GM10847 (cell line): Measurements from ENCODE around the gene ZDHHC15.

Experiments
- POLR2A ChIP-seq: IDR thresholded peaks from 2 replicates; pipeline ENCODE4 v1.6.1; 2011; ENCODE audit not compliant: insufficient read length; ENCODE audit errors: extremely low read depth

Gene ZDHHC15, protein sequence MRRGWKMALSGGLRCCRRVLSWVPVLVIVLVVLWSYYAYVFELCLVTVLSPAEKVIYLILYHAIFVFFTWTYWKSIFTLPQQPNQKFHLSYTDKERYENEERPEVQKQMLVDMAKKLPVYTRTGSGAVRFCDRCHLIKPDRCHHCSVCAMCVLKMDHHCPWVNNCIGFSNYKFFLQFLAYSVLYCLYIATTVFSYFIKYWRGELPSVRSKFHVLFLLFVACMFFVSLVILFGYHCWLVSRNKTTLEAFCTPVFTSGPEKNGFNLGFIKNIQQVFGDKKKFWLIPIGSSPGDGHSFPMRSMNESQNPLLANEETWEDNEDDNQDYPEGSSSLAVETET

DNA sequence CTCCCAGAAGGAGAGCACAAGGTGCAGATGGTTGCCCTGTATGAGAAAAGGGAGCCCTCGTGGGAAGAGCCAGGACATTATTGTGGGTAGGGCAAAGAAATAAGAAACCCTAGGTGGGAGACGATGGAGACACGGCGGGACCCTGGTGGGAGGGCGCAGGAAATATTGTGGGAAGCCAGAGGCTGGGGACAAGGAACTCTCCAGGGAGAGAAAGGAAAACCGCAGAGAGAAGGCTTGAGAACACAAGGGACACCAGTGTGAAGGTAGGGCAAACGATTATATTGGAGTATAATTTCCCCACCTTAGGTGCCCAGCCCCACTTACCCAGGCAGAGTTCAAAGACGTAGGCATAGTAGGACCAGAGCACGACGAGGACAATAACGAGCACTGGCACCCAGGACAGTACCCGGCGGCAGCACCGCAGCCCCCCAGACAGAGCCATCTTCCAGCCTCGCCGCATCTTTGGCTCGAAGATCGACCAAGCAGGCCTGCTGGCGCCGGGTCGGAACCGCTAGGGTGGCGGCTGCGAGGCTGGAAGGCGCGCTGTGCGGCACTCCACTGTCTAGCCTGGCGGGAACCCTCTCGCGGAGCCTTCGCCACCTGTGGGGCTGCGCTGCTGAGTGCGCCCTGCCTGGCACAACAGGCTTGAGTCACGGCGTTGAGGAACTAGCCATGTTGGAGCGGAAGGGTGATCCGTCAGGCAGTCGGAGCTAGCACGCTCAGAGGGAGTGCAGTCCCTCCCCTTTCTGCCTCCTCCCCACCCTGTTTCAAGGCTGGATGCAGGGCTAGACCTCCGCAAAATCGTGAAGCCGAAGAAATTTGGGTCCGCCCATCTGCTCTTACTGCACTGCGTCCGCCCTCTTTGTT, at the start of gene ZDHHC15:
TSS of gene ZDHHC15 (minus strand) at position 473 of the 867 bp plus-strand sequence. CDS start at position 460, 13 bp downstream.
- TF ChIP-seq POLR2A = no peak

DNA sequence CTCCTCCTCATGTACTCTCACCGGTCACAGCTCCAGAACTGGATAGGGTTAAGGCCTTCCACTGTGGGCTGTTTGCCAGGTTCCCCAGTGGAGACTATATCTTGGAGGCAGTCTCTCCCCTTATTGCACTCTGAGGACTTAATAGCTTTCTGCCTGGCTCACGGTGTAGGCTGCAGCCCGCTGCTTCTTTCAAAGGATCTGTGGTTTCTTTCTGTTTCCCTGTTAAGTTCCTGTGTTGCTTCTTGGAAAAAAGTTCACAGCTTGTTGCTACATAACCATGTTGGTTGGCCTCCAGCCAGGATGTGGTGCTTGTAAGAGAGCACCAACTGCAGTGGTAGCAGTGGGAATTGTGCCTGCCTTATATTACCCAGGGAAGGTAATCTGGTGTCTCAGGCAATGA, 24.9 kb upstream of the ZDHHC15 start:
- TF ChIP-seq POLR2A = no peak

DNA sequence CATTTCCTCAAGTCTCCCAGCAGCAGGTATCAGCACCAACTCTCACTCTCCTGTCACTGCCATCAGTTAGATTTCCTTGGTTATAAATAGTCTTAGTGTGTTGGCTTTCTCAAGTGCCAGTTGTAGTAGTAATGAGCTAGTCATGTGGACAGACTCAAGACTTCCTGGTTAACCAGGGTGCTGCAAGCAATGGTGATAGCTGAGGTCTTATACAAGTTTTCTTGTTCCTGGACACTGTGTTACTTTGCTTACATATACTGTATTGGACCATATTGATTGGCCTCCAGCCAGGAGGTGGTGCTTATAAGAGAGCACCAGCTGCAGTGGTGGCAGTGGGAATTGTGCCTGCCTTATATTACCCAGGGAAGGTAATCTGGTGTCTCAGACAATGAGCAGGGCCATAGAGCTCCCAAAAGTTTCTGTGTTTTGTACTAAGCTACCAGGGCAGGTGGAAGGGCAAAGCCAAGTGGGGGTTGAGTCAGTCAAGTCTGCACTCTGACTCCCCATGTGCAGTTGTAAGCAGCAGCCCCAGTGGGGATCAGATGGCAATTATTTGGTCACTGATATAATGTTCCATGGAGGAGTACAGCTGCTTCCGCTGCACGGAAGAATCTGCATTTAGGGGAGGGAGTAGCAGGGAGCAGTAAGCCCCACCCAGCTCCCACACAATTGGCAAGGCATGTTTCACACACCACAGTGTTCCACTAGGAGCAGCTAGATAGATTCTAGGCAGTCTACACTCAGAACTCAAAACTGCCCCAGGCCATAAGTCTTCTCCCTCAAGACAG, 24.1 kb upstream of the ZDHHC15 start:
- TF ChIP-seq POLR2A = no peak

DNA sequence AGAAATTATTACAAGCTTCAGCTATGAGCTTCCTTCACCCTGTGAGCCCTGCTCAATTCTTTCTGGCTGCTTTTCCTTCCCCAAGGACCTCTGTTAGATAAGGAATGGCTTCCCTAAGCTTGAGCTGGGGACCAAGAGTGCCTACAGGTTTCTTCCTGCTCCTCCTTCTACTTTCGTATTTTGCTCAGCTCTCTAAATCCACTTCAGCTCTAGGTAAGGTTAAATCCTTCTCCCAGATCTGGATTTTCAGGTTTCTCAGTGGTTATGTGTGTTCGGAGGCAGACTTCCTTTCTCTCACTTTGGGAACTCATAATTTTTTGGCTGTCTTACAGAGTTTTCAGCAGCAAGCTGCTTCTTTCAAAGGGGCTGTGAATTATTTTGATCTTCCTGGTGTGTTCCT, 21.9 kb upstream of the ZDHHC15 start:
- TF ChIP-seq POLR2A = no peak

DNA sequence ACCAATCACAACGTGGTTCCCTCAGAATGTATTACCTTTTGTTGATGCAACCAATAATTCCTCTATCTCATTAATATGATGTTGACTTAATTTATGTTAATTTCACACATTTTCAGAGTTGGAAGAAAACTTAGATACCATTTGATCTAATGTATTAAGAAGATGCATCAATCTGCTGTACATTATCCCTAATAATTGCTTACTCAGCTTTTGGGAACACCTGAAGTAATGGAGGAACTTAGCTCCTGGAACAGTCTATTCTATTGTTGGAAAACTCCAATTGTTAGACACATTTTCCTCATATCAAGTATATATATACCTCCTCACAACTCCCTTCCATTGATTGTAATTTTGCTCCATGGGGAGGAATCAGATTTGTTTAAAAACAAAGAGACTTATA, 38.9 kb downstream of the ZDHHC15 start:
- no peak for TF ChIP-seq POLR2A

DNA sequence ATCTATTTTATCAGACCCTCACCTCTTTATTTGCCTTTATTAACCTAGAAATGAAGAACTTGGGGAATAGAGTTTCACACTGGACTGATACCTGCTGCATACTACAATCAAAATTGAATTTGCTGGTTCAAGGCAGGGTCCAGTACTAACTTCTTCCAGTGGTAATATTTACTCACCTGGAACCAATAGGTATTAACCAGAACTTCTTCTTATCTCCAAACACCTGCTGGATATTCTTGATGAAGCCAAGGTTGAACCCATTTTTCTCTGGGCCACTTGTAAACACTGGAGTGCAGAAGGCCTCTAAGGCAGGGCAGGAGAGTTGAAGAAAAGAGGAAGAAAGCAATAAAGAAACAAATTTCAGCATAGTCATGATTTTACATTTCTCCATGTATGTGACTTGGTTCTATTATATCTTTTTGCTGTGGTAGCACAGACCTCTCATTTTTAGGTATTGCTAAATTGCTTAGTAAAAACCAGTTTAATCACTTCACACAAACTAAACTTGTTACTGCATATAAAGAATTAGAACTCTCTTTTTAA, 101.1 kb downstream of the ZDHHC15 start:
- TF ChIP-seq POLR2A = no peak

DNA sequence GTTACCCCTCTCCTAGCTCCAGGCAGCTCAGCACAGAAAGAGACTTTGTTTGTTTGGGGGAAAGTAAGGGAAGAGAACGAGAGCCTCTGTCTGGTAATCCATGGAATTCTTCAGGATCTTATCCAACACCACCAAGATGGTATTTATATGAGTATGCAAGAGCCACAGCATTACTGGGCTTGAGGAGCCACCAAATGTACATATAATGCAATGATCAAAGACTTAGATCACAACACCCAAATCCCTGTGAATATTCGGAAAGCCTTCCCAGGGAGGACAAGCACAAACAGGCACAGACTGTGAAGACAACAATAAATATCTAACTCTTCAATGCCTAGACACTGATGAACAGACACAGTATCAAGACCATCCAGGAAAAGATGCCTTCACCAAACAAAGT, 132.4 kb downstream of the ZDHHC15 start:
- TF ChIP-seq POLR2A = no peak

DNA sequence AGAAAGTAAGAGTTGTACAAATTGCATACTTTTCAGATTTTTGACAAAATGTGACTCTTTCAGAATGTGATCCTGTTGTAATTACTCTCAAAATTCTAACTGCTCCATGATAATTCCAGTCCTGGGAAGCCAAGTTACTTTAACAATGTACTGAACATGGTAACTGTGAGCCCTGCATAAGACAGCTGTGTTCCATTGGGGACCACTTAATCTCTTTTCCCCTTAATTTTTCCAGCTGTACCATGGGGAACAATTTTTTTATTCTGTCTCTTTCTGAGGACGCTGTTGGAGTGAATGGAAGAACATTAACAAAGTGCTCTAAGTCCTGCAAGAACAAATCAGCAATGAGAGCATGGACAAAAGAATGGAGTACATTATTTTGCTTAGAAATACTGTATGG, 153.1 kb downstream of the ZDHHC15 start:
- TF ChIP-seq POLR2A = no peak

DNA sequence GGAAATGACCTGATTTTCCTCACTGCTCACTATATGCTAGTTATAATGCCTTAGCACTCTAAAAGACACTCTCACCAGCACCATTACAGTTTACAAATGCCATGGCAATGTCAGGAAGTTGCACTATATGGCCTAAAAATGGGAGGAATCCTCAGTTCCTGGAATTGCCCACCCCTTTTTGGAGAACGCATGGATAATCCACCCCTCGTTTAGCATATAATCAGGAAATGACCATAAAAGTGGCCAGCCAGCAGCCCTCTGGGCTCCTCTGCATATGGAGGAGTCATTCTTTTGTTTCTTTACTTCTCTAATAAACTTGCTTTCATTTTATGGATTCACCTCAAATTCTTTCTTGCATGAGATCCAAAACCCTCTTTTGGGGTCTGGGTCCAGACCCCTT, 156.0 kb downstream of the ZDHHC15 start:
- no peak for TF ChIP-seq POLR2A

DNA sequence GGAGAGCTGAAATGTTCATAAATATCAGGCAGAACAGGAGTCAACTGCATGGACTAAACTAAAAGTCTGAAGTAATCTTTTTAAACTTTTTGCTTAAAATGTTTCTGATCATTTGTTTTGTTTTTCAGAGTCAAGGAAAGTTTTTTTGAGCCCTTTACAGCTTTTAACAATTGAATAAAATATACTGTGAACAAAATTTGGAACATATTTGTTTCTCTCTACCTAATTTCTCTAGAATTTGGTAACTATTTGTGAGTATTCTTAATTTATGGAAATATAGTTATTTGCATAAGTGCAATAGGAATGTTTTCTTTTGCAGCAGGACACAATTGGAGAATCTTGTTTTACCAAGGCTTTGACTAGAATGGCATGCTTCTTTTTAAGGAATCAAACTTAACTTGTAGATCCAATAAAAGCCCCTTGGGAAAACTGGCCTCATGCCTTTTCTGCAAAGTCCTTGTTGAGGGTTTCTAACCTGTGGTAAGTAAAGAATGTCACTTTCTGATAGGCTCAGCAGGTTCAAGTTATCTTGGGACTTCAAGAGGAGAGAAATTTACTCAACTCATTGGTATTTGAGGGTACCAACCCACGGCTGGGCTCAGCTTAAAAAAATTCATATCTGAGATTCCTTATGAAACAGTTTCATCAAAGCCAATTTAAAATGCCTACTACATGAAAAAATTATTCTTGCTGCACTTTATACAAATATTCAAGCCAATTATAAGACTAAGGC, 157.4 kb downstream of the ZDHHC15 start:
- TF ChIP-seq POLR2A = no peak

DNA sequence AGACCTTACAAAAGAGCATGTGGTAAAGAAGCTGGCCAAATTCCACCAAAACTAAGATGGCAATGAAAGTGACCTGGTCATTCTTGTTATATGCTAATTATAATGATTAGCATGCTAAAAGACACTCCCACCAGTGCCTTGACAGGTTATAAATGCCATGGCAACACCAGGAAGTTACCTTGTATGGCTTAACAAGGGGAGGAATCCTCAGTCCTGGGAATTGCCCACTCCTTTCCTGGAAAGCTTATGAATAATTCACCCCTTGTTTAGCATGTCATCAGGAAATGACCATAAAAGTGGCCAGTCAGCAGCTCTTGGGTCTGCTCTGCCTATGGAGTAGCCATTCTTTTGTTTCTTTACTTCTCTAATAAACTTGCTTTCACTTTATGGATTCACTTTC, 161.0 kb downstream of the ZDHHC15 start:
- TF ChIP-seq POLR2A = no peak

DNA sequence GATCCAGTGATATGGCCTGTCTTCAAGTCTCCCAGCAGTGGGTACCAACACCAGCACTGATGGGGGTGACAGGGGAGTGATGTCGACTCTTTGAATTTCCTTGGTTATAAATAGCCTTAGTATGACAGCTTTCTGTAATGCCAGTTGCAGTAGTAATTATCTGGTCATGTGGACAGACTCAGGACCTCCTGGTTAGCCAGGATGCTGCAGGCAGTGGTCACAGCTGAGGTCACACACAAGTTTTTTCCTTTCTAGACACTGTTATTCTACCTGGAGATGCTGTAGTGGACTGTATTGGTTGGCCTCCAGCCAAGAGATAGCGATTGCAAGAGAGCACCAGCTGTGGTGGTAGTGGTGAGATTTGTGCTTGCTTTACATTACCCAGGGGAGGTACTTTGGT, 185.3 kb downstream of the ZDHHC15 start:
- TF ChIP-seq POLR2A = no peak

DNA sequence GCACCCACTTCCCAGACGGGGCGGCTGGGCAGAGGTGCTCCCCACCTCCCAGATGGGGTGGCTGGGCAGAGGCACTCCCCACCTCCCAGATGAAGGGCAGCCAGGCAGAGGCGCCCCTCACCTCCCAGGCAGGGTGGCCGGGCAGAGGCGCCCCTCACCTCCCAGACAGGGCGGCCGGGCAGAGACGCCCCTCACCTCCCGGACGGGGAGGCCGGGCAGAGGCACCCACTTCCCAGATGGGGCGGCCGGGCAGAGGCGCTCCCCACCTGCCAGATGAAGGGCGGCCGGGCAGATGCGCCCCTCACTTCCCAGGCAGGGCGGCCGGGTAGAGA, 187.7 kb downstream of the ZDHHC15 start:
- no peak for TF ChIP-seq POLR2A

DNA sequence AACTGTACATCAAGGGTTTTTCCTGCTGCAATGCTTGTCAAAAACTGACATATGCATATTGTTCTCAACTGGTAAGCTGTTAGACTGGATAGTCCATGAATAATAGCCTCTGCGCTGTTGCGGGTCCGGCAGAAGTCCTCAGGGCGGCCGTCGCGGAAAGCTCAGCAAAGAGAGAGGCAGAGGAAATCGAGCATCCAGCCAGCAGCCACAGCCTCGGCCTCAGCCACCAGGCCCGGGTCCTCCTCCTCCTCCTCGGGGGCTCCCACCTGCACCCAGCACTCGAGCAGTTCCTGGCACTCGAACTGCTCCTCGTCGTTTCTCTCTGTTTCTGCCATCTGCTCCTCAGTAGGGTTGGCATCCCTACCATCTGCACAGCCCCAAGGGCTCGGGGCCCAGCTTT, 195.2 kb downstream of the ZDHHC15 start:
- TF ChIP-seq POLR2A = no peak
